GM10847 (cell line): ENCODE results near the gene RHBDD2.

Experiments
- POLR2A ChIP-seq: IDR thresholded peaks from 2 replicates; pipeline ENCODE4 v1.6.1; 2011; ENCODE audit not compliant: insufficient read length; ENCODE audit errors: extremely low read depth

RHBDD2 gene

GRCh38 chr7:75866489-75867389, 12.1 kb upstream of the RHBDD2 start:
- TF ChIP-seq POLR2A: no peak

GRCh38 chr7:75867390-75867717, 11.5 kb upstream of the RHBDD2 start:
- no peak for TF ChIP-seq POLR2A

- TF ChIP-seq POLR2A: no peak
Measured at GRCh38 chr7:75868153-75868552, 10.7 kb upstream of the RHBDD2 start.

GRCh38 chr7:75869776-75870379, 9.0 kb upstream of the RHBDD2 start:
- TF ChIP-seq POLR2A: no peak

- no peak for TF ChIP-seq POLR2A
Measured at GRCh38 chr7:75870557-75871161, 8.2 kb upstream of the RHBDD2 start.

- TF ChIP-seq POLR2A: no peak
Measured at GRCh38 chr7:75872073-75872782, 6.6 kb upstream of the RHBDD2 start.

GRCh38 chr7:75875113-75876080, 3.4 kb upstream of the RHBDD2 start:
- no peak for TF ChIP-seq POLR2A

- TF ChIP-seq POLR2A: no peak
Measured at GRCh38 chr7:75876126-75876881, 2.5 kb upstream of the RHBDD2 start.

GRCh38 chr7:75878312-75878768, 494 bp upstream of the RHBDD2 start:
- no peak for TF ChIP-seq POLR2A

- no peak for TF ChIP-seq POLR2A
Measured at GRCh38 chr7:75879771-75880184, 944 bp downstream of the RHBDD2 start.

- no peak for TF ChIP-seq POLR2A
Measured at GRCh38 chr7:75880242-75880641, 1.4 kb downstream of the RHBDD2 start.

GRCh38 chr7:75881436-75882095, 2.7 kb downstream of the RHBDD2 start:
- TF ChIP-seq POLR2A: no peak

- TF ChIP-seq POLR2A: no peak
Measured at GRCh38 chr7:75884476-75884875, 5.6 kb downstream of the RHBDD2 start.
